Measurements from ENCODE around the gene NUCB1.

GRCh38 chr19:48905664-48906063 lies 5.6 kb downstream of the NUCB1 start:
- TF ChIP-seq CTCF (conservative IDR thresholded peaks at IDR 0.05; ENCODE audit: low read length) (no peak), EZH2phosphoT487 (IDR thresholded peaks at IDR 0.05; ENCODE audit: borderline replicate concordance) (no peak)
